Measurements from ENCODE around the gene CNNM1. TPM values are rescaled to one million over a fixed set of nuclear protein-coding genes. Genes with fewer than 3 reads are reported as not detected.

The CNNM1 gene
- total RNA-seq, 3 donors from 2014 or later = 0.64 to 0.98 (median 0.88) TPM

DNA sequence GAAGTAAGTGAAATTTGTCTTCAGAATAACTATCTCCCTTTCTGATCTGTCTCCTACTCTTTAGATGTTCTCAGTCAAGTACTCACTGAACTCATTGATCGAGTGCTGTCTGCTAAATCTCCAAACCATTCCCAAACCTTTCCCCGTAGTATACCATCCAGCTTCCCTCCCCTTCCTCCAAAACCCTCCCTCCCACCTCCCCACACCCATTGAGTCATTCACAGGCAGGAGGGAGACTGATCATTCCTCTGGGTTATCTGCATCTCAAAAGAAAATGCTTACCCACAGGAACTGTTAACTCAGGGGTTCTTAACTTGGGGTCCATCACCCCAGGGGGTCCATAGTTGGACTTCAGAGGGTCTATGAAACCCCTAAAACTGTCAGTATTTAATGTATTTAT lies 63.9 kb downstream of the CNNM1 start:
- H3K36me3 ChIP-seq = no peaks in the 10 kb centered on the region
- no peaks in the 10 kb centered on the region for H3K27me3 ChIP-seq
- no peak for DNase-seq (ENCODE audit: low spot score in 2 of 2)
- no peak overlapping the region for H3K4me3 ChIP-seq
- H3K4me1 ChIP-seq = peaks cover 0 to 3% of the 10 kb centered on the region in 2 donors
- no peak for TF ChIP-seq POLR2A (IDR thresholded peaks at IDR 0.05)
- no peak for TF ChIP-seq POLR2AphosphoS5 (IDR thresholded peaks at IDR 0.05)
- TF ChIP-seq, protein P1, sequence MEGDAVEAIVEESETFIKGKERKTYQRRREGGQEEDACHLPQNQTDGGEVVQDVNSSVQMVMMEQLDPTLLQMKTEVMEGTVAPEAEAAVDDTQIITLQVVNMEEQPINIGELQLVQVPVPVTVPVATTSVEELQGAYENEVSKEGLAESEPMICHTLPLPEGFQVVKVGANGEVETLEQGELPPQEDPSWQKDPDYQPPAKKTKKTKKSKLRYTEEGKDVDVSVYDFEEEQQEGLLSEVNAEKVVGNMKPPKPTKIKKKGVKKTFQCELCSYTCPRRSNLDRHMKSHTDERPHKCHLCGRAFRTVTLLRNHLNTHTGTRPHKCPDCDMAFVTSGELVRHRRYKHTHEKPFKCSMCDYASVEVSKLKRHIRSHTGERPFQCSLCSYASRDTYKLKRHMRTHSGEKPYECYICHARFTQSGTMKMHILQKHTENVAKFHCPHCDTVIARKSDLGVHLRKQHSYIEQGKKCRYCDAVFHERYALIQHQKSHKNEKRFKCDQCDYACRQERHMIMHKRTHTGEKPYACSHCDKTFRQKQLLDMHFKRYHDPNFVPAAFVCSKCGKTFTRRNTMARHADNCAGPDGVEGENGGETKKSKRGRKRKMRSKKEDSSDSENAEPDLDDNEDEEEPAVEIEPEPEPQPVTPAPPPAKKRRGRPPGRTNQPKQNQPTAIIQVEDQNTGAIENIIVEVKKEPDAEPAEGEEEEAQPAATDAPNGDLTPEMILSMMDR (IDR thresholded peaks at IDR 0.05) = no peak
- H3K27ac ChIP-seq = no peak overlapping the region
- intact Hi-C loops (cut with DNase I; ENCODE audit: low total_unique reads) = no loop called here
- no peaks in the 10 kb centered on the region for H3K9me3 ChIP-seq

DNA sequence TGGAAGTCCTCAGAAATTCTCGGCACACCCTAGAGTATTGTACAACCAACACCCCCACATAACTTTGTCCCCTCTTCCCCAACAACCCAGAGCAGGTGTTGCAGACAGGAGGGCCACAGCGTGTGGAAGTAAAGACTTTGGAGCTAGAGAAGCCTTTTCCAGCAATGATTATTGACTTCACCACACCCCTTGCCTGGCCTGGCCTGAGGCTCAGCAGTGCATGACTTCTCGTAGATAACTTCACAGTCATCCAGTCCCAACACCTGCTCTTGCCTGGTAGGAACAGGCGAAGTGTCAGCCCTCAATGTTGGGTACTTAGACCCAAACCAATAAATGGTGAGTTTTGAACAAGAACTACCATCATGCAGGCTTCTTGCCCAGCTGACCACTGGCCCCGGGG lies 64.5 kb downstream of the CNNM1 start:
- intact Hi-C loops (cut with DNase I; ENCODE audit: low total_unique reads) = no loop called here
- no peak for DNase-seq (ENCODE audit: low spot score in 2 of 2)
- Histone ChIP-seq H3K4me3 (no peak overlapping the region), H3K27me3 (no peaks in the 10 kb centered on the region), H3K36me3 (no peaks in the 10 kb centered on the region), H3K27ac (peak overlapping the region in 1 of 2 donors; percentile 30), H3K4me1 (peaks cover 0 to 3% of the 10 kb centered on the region in 2 donors), H3K9me3 (no peaks in the 10 kb centered on the region)
- no peak for TF ChIP-seq POLR2AphosphoS5 (IDR thresholded peaks at IDR 0.05)

DNA sequence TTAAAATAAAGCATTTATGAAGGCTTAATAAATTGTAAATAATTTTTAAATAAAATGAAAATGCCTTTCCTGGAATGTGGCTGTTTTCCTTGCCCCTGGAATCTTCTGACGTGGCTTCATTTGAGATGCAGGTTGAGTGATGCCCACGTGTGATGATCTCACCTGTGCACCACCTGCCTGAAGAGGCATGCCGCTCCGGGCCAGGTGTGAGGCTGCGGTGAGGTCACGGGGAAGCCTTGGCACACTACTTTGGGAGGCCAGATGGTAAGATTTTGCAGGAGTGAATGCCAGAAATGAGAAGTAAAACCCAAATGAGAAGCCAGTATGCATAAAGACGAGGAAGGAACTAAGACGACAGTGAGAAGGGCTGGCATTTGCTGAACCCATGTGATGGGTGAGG lies 65.1 kb downstream of the CNNM1 start:
- peak; percentile 58 to 61 for DNase-seq (ENCODE audit: low spot score in 2 of 2)
- intact Hi-C loops (cut with DNase I; ENCODE audit: low total_unique reads) = no loop called here
- H3K27ac ChIP-seq = peak overlapping the region; percentile 46 to 70
- peaks cover 0 to 3% of the 10 kb centered on the region in 2 donors for H3K4me1 ChIP-seq
- H3K9me3 ChIP-seq = no peaks in the 10 kb centered on the region
- no peak overlapping the region for H3K4me3 ChIP-seq
- TF ChIP-seq, protein P1 (IDR thresholded peaks at IDR 0.05) = no peak
- TF ChIP-seq POLR2AphosphoS5 (IDR thresholded peaks at IDR 0.05) = no peak
- TF ChIP-seq POLR2A (IDR thresholded peaks at IDR 0.05) = no peak
- no peaks in the 10 kb centered on the region for H3K36me3 ChIP-seq
- no peaks in the 10 kb centered on the region for H3K27me3 ChIP-seq

DNA sequence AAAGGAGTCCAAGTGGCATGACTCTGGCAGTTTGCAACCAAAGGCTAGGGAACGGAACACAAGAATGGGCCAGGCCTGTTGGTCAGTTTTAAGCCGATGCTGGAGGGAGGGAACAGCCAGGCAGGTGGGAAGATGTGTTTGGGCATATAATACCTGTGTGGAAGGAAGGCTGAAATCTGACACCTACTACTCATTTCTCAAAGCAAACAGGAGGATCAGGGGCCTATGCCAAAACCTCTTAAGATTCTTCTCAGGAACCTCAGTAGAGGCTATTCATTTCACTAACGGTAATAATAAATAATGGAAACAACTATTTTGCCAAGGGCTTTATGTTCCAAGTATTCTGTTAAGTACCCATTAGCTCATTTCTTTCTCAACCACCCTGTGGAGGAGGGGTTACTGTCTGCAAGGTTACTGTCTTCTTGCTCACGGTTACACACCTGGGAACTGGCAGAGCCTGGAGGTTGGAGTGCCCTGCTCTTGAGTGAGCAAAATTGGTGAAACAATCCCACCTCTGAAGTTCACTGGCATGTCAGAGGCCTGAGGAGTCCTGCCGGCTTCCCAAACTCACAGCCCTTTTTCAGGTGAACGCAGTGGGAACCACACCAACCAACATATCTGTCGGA lies 65.7 kb downstream of the CNNM1 start:
- Histone ChIP-seq H3K27ac (peak overlapping the region; percentile 46 to 70), H3K4me3 (no peak overlapping the region), H3K9me3 (no peaks in the 10 kb centered on the region), H3K36me3 (no peaks in the 10 kb centered on the region), H3K4me1 (peaks cover 0 to 3% of the 10 kb centered on the region in 2 donors), H3K27me3 (no peaks in the 10 kb centered on the region)
- intact Hi-C loops (cut with DNase I; ENCODE audit: low total_unique reads) = no loop called here
- DNase-seq (ENCODE audit: low spot score in 2 of 2) = peak in 1 of 2 donors; percentile 27
- TF ChIP-seq POLR2AphosphoS5 (IDR thresholded peaks at IDR 0.05) (no peak), POLR2A (IDR thresholded peaks at IDR 0.05) (no peak)
- TF ChIP-seq, protein P1 (IDR thresholded peaks at IDR 0.05) = no peak

DNA sequence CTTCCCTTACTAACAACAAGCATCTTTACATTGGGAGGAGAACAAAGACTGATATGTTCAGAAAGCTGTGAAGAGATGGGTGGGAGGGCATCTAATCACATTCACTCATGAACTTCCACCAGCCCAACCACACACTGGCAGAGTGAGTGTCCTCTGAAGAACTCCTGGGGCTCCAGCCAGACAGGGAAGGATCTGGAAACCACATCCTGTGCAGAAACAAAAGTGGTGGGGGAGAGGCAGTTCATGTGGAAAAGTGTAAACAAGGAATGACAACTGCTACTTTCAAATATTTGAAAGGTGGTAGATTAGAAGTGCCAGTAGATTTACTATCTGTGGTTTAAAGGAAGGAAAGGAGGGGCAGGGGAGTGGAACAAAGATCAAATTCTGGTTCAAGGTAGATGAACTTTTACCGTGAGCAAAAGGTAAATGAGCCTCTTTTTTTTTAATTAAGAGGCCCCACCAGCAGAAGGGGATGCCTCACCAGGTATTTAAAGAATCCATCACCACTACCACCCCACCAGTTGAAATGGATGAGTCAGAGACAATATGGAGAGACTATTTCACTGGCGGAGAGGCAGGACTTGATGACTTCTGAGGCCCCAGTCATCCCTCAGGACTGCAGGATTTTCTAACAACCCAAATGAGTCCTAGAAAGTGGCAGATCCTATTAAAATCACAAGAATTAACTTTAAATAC lies 66.7 kb downstream of the CNNM1 start:
- TF ChIP-seq POLR2AphosphoS5 (IDR thresholded peaks at IDR 0.05) (no peak), POLR2A (IDR thresholded peaks at IDR 0.05) (no peak)
- TF ChIP-seq, protein P1 (IDR thresholded peaks at IDR 0.05) = no peak
- no peaks in the 10 kb centered on the region for H3K27me3 ChIP-seq
- H3K27ac ChIP-seq = peak overlapping the region in 1 of 2 donors; percentile 34
- no peaks in the 10 kb centered on the region for H3K9me3 ChIP-seq
- no peaks in the 10 kb centered on the region for H3K36me3 ChIP-seq
- intact Hi-C loops (cut with DNase I; ENCODE audit: low total_unique reads) = no loop called here
- H3K4me3 ChIP-seq = no peak overlapping the region
- peak in 1 of 2 donors; percentile 39 for DNase-seq (ENCODE audit: low spot score in 2 of 2)
- H3K4me1 ChIP-seq = peaks cover 0 to 3% of the 10 kb centered on the region in 2 donors
